GM19099 (cell line): ENCODE results near the gene ABCG1.

Source experiments
- POLR2A ChIP-seq: IDR thresholded peaks from 3 replicates; pipeline ENCODE4 v1.6.1; 2011; ENCODE audit warnings: low read depth; ENCODE audit not compliant: insufficient read length; ENCODE audit errors: extremely low read depth

ABCG1 gene

DNA sequence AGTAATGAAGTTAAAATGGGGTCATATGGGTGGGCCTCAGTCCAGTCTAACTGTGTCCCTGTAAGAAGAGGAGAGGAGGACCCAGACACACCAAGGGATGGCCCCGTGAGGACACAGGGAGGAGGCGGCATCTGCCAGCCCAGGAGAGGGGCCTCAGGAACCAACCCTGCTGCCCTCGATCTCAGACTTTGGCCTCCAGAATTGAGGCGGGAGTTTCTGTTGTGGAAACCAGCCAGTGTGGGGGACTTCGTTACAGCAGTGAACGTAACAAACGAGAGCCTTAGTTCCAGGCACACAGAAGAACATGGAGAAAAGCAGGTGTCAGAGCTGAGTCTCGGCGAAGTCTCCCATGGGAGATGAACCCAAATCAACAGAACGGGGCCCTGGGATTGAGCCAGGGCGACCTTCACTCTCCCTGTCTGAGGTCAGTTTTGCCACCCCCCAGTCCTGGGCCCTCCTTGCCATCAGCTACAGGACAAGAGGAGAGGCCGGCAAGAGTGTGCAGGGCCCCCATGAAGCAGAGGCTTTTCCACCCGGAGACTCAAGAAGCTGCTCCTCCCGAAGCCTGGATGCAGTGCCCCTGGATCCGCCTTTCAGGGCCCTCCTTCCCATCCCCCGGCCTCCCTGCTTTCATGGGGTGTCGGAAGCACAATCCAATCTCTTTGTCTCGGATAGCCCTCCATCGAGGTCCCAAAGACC is 59.7 kb downstream of the ABCG1 start:
- no peak for TF ChIP-seq POLR2A

DNA sequence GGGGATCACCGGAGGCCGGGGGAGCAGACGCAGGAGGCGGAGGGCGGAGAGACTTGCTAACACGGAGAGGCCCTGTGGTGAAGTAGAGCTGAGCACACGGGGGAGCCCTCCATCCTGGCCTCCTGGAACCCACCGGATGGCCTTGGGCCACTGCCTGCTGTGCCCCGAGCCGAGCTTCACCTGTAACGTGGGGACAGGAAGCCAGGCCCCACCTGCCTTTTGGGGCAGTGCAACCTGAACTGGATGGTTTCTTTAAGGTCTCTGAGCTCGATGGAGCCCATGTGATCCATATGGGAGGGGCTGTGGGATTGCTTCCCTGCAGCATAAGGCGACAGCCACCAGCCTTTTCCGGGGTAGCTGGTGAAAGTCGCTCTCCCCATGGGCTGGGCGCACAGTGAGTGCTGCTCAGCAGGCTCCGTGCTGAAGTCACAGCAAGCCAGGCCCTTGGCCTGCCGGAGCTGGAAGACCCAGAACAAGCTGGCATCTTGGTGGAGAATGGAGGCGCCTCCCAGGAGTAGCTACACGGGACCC is 60.5 kb downstream of the ABCG1 start:
- no peak for TF ChIP-seq POLR2A

DNA sequence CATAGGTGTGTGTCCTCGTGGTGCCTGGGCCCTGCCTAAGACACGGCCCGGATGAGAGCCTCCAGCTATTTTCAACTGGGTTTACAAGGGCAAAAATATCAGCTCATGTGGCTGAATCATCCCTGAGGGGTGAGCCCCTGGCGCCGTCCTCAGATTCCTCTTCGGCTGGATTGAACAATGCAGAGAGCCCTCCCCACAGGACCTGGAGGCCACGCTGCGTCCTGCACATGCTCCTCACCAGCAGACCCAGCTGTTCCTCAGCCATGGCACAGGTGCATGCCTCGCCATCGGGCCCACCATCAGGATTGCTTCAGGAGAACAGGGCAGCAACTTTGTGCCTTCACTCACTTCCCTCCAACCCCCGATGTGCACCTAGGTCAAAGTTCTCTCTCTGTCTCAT is 60.9 kb downstream of the ABCG1 start:
- TF ChIP-seq POLR2A: no peak

- no peak for TF ChIP-seq POLR2A
Observed at GRCh38 chr21:42280356-42281180, 61.6 kb downstream of the ABCG1 start.

DNA sequence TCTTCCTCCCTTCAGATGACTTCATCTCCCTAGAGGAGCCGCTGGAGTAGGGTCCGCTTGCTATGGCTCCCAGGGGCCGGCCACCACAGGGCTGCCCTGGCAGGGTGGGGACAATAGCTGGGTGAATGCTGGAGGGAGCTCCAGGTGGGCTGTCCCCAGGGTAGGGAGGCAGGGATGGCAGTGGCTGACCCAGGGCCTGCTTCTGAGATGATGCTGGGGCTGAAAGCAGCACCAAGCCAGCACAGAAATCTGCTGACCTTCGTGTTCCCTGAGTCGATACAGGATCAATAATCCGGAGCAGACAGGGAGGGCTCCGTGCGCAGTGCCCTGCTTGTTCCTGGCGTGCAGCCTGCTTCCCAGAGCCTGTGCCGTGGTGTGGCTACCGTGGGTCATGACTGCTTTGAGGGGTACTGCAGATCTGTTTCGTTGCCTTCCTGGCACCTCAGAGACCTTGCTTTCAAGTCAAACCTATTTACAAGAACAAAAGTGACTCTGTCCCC is 62.3 kb downstream of the ABCG1 start:
- no peak for TF ChIP-seq POLR2A

DNA sequence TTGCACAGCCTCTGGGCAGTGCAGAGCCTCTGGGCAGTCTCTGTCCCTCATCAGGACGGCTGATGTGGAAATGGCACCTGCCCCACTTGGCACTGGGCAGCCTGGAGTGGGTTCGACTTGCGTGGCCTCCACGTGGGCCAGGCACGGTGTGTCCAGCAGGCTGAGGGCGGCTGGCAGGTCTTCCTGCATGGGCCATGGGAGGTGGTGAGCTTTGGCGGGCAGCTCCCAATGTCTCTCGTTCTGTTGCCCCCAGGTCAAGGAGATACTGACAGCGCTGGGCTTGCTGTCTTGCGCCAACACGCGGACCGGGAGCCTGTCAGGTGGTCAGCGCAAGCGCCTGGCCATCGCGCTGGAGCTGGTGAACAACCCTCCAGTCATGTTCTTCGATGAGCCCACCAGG is 63.1 kb downstream of the ABCG1 start:
- no peak for TF ChIP-seq POLR2A

GRCh38 chr21:42282715-42283114 is 63.8 kb downstream of the ABCG1 start:
- TF ChIP-seq POLR2A: no peak

GRCh38 chr21:42285569-42286245 is 66.8 kb downstream of the ABCG1 start:
- no peak for TF ChIP-seq POLR2A

DNA sequence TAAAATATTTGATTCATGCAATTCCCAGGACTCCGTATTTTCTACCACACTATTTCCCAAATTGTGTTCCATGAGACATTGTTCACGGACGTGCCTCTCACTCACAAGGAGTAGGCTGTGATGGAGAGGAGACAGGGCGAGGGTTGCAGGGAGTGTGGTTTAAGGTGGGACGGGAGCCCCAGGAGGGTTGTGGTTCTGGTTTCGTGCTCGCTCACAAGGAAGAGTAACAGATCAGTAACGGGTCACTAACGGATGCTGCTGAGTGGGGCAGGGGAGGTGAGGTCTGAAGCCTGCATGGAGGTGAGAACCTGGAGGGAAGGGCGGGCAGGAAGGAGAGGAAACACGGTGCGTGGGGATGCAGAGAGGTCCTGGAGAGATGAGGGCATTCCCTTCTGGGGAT is 67.5 kb downstream of the ABCG1 start:
- no peak for TF ChIP-seq POLR2A

GRCh38 chr21:42287193-42288083 is 68.5 kb downstream of the ABCG1 start:
- no peak for TF ChIP-seq POLR2A

- TF ChIP-seq POLR2A: no peak
Observed at GRCh38 chr21:42288962-42289361, 70.0 kb downstream of the ABCG1 start.

DNA sequence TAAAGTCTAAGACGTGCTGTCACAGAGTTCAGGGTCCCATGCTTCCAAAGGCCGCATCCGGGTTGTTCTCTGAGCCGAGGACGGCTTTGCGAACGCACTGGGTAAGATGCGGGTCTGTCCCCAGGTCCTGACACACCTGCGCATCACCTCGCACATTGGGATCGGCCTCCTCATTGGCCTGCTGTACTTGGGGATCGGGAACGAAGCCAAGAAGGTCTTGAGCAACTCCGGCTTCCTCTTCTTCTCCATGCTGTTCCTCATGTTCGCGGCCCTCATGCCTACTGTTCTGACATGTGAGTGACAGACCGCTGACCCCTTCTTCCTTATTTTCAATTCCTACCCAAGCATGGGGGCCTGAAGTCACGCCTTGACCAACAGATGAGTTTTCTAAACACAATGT is 71.0 kb downstream of the ABCG1 start:
- no peak for TF ChIP-seq POLR2A

DNA sequence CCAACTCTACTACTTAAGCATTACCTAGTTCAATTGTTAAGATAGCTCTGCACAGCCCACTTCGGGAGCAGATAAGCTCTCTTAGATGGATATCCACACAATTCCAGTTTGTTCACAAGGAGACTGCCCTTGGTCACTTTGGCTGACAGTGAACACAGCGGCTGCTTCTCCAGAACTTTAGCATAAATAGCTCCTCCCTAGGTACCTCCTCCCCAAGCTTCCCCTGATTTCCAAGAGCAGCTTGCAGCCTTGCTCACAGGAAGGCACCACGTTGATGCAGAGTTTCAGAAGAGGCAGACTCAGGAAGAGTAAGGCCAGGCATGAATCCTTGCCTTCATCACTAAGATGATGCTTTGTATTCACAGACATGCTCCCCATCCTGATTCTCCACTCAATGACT is 71.6 kb downstream of the ABCG1 start:
- no peak for TF ChIP-seq POLR2A

DNA sequence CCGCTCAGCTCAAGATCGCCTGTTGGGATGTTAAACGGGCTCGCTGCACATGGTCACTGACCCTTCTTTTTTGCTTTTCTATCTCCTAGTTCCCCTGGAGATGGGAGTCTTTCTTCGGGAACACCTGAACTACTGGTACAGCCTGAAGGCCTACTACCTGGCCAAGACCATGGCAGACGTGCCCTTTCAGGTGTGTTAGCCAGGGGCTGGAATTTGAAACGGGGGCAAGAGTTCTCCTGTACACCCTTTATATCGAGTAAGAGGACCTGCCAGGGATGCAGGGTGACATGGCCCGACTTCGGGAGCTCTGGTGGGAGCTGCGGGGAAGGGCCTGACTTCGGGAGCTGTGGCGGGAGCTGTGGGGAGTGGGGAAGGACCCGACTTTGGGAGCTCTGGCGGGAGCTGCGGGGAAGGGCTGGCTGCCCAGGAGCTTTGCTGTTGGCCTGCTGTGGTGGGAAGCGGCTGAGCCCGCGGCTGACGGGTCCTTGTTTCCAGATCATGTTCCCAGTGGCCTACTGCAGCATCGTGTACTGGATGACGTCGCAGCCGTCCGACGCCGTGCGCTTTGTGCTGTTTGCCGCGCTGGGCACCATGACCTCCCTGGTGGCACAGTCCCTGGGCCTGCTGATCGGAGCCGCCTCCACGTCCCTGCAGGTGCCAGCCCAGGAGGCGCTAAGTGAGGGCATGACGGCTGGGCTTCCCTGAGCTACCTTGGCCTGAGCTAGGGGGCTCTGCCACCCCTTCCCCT is 72.2 kb downstream of the ABCG1 start:
- no peak for TF ChIP-seq POLR2A
